ENCODE data around the gene CEACAM5.

DNA sequence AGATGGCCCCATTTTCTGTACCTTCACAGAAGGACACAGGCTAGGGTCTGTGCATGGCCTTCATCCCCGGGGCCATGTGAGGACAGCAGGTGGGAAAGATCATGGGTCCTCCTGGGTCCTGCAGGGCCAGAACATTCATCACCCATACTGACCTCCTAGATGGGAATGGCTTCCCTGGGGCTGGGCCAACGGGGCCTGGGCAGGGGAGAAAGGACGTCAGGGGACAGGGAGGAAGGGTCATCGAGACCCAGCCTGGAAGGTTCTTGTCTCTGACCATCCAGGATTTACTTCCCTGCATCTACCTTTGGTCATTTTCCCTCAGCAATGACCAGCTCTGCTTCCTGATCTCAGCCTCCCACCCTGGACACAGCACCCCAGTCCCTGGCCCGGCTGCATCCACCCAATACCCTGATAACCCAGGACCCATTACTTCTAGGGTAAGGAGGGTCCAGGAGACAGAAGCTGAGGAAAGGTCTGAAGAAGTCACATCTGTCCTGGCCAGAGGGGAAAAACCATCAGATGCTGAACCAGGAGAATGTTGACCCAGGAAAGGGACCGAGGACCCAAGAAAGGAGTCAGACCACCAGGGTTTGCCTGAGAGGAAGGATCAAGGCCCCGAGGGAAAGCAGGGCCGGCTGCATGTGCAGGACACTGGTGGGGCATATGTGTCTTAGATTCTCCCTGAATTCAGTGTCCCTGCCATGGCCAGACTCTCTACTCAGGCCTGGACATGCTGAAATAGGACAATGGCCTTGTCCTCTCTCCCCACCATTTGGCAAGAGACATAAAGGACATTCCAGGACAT, 13.4 kb upstream of the CEACAM5 start:
- TF ChIP-seq ZNF510 (tag by site-specific recombination; IDR thresholded peaks at IDR 0.05; ENCODE audit: insufficient replicate concordance): no peak
- TF ChIP-seq HOXD13 (CRISPR knock-in tag; IDR thresholded peaks at IDR 0.05; ENCODE audit: borderline replicate concordance): no peak
- TF ChIP-seq ZNF311 (tag by site-specific recombination; IDR thresholded peaks at IDR 0.05; ENCODE audit: borderline replicate concordance): no peak
- TF ChIP-seq, protein P1, sequence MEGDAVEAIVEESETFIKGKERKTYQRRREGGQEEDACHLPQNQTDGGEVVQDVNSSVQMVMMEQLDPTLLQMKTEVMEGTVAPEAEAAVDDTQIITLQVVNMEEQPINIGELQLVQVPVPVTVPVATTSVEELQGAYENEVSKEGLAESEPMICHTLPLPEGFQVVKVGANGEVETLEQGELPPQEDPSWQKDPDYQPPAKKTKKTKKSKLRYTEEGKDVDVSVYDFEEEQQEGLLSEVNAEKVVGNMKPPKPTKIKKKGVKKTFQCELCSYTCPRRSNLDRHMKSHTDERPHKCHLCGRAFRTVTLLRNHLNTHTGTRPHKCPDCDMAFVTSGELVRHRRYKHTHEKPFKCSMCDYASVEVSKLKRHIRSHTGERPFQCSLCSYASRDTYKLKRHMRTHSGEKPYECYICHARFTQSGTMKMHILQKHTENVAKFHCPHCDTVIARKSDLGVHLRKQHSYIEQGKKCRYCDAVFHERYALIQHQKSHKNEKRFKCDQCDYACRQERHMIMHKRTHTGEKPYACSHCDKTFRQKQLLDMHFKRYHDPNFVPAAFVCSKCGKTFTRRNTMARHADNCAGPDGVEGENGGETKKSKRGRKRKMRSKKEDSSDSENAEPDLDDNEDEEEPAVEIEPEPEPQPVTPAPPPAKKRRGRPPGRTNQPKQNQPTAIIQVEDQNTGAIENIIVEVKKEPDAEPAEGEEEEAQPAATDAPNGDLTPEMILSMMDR (tag by site-specific recombination; IDR thresholded peaks at IDR 0.05): no peak
- TF ChIP-seq YY1 (tag by site-specific recombination; IDR thresholded peaks at IDR 0.05): no peak
- no peak for TF ChIP-seq MYNN (tag by site-specific recombination; IDR thresholded peaks at IDR 0.05; ENCODE audit: borderline replicate concordance)
- no peak for TF ChIP-seq ZSCAN30 (tag by site-specific recombination; IDR thresholded peaks at IDR 0.05)
- TF ChIP-seq ZNF146 (tag by site-specific recombination; IDR thresholded peaks at IDR 0.05): no peak

All from HEK293 (cell line).